Esophagus muscularis mucosa (tissue), 4 donors: ENCODE measurements around the gene PXDN. TPM values are rescaled to one million over a fixed set of nuclear protein-coding genes. Genes with fewer than 3 reads are reported as not detected.

Experiments
- DNase-seq: peaks from one replicate; pipeline ENCODE4 v3.0.0-alpha.2; 2017; ENCODE audit errors: extremely low spot score
- H3K27ac ChIP-seq, 4 donors: fragments of 200-600 bp; sonication (generic); replicated peaks in 1 of 4; 1 replicate in 3 of 4; 2 replicates in 1 of 4; pipeline ENCODE4 v1.5.1; 2016 to 2019; ENCODE audit warnings: mild to moderate bottlenecking in 1 of 4
- H3K27me3 ChIP-seq, 4 donors: fragments of 200-600 bp; sonication (generic); one replicate each; pipeline versions ENCODE4 v1.5.1 to v1.6.0; 2016 to 2019
- H3K36me3 ChIP-seq, 4 donors: fragments of 200-600 bp; sonication (generic); one replicate each; pipeline ENCODE4 v1.5.1; 2016 to 2019
- H3K4me1 ChIP-seq, 4 donors: fragments of 200-600 bp; sonication (generic); one replicate each; pipeline ENCODE4 v1.5.1; 2016 to 2019
- H3K4me3 ChIP-seq, 4 donors: fragments of 200-600 bp; sonication (generic); 1 replicate in 2 of 4; 2 replicates in 2 of 4; pipeline ENCODE4 v1.5.1; 2016 to 2019; ENCODE audit warnings: mild to moderate bottlenecking in 4 of 4, moderate library complexity in 1 of 4
- H3K9me3 ChIP-seq, 4 donors: fragments of 200-600 bp; sonication (generic); 1 replicate in 3 of 4; 2 replicates in 1 of 4; pipeline ENCODE4 v1.5.1; 2016 to 2019
- EP300 ChIP-seq: sonication (generic); formaldehyde crosslinking; IDR thresholded peaks from one replicate; pipeline ENCODE4 v1.6.1; 2017; ENCODE audit warnings: antibody characterized with exemption
- POLR2A ChIP-seq: fragments of 450-650 bp; IDR thresholded peaks from one replicate; pipeline ENCODE4 v1.6.1; 2017; ENCODE audit warnings: antibody characterized with exemption, moderate library complexity, mild to moderate bottlenecking, low read depth
- POLR2AphosphoS5 ChIP-seq, 2 donors: sonication (generic); formaldehyde crosslinking; IDR thresholded peaks; one replicate each; pipeline ENCODE4 v1.6.1; 2017; ENCODE audit warnings: antibody characterized with exemption in 2 of 2
- WGBS: methylation state at CpG from one replicate; pipeline ENCODE4 v1.1.5; 2018; 5-methylcytosine and 5-hydroxymethylcytosine counted together
- intact Hi-C: fragments of 100-400 bp; cut with DNase I; formaldehyde crosslinking; loops from one replicate; pipeline ENCODE4 v1.15.1; 2023
- total RNA-seq, 4 donors: library from RNA; depleted of rRNA; stranded (reverse); fragments of >200 nt; gene quantifications; one replicate each; pipeline versions ENCODE4 v1.1.0 to v1.2.1, GENCODE V29; 2016
- TF ChIP-seq, protein P1 (sequence below), 3 experiments: fragments of 200-600 bp in 2 of 3; fragments of 450-650 bp in 1 of 3; sonication (generic) in 2 of 3; IDR thresholded peaks; one replicate each; pipeline ENCODE4 v1.5.1; 2017 to 2019; ENCODE audit warnings: antibody characterized with exemption in 3 of 3, mild to moderate bottlenecking in 2 of 3, moderate library complexity in 1 of 3

PXDN gene
- total RNA-seq, 4 donors from 2014 or later: 19.9 to 81.6 (median 50.1) TPM

DNA sequence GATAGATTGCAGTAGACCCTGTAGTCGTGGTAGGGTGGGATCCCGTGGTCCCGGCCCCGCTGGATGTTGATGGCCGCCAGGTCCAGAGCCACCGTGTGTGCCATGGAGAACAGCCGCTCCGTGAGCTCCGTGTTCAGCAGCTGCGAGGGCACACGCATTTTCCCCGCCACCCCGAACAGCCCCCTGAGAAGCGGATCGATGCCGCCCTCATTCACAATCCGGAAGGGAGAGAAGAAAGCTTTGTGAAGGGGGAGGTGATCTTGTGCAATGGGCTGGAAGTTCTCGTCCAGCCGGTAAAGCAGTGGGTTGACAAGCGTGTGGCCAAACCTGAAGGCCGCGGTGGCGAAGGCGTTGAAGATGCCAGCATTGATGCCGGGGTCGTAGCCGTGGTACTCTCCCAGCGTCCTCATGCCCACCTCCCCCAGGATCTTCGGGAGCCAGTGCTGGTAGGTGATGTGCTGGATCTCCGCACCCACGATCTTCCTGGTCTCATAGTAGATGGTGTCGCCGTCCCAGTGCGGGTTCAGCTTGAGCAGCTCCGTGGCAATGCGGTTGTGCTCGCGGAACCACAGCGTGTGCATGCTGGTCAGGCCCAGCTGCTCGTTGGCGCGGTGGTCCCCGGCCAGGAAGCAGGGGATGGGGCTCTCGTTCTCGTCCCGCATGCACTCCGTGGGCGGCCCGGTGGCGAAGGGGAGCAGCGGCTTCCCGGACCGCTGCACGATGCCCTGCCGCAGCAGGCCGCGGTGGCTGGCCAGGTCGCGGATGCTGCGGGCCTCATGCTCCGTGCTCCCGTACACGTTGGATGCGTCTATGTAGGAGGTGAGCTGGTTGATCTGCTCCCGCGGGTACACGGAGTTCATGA is 95.8 kb downstream of the PXDN start:
- Histone ChIP-seq H3K27me3 (no peaks in the 10 kb centered on the region), H3K4me3 (no peak overlapping the region), H3K36me3 (peaks cover 27 to 60% (median 49%) of the 10 kb centered on the region in 4 donors), H3K9me3 (no peaks in the 10 kb centered on the region), H3K27ac (no peak overlapping the region), H3K4me1 (peaks cover 27 to 38% (median 34%) of the 10 kb centered on the region in 4 donors)
- TF ChIP-seq EP300: no peak
- TF ChIP-seq, protein P1, sequence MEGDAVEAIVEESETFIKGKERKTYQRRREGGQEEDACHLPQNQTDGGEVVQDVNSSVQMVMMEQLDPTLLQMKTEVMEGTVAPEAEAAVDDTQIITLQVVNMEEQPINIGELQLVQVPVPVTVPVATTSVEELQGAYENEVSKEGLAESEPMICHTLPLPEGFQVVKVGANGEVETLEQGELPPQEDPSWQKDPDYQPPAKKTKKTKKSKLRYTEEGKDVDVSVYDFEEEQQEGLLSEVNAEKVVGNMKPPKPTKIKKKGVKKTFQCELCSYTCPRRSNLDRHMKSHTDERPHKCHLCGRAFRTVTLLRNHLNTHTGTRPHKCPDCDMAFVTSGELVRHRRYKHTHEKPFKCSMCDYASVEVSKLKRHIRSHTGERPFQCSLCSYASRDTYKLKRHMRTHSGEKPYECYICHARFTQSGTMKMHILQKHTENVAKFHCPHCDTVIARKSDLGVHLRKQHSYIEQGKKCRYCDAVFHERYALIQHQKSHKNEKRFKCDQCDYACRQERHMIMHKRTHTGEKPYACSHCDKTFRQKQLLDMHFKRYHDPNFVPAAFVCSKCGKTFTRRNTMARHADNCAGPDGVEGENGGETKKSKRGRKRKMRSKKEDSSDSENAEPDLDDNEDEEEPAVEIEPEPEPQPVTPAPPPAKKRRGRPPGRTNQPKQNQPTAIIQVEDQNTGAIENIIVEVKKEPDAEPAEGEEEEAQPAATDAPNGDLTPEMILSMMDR (IDR thresholded peaks at IDR 0.05): no peak
- TF ChIP-seq POLR2A: no peak
- no peak for TF ChIP-seq POLR2AphosphoS5 (IDR thresholded peaks at IDR 0.05)
- 96% methylated on average over 36 of the region's 67 CpGs for WGBS
- intact Hi-C loops: no loop called here
- DNase-seq: no peak

- H3K4me1 ChIP-seq: peaks cover 19 to 38% (median 34%) of the 10 kb centered on the region in 4 donors
- TF ChIP-seq, protein P1 (IDR thresholded peaks at IDR 0.05): no peak
- no peak for TF ChIP-seq POLR2AphosphoS5 (IDR thresholded peaks at IDR 0.05)
- TF ChIP-seq POLR2A: no peak
- TF ChIP-seq EP300: no peak
- WGBS: 88% methylated on average over 15 of the region's 20 CpGs
- no peak overlapping the region for H3K27ac ChIP-seq
- no peaks in the 10 kb centered on the region for H3K27me3 ChIP-seq
- no peak overlapping the region for H3K4me3 ChIP-seq
- intact Hi-C loops: no loop called here
- no peaks in the 10 kb centered on the region for H3K9me3 ChIP-seq
- DNase-seq: no peak
- H3K36me3 ChIP-seq: peaks cover 27 to 68% (median 55%) of the 10 kb centered on the region in 4 donors
Measured at GRCh38 chr2:1647417-1648240, 96.7 kb downstream of the PXDN start.

GRCh38 chr2:1645761-1646476 is 98.4 kb downstream of the PXDN start:
- no peaks in the 10 kb centered on the region for H3K27me3 ChIP-seq
- H3K9me3 ChIP-seq: no peaks in the 10 kb centered on the region
- H3K4me3 ChIP-seq: no peak overlapping the region
- peaks cover 27 to 71% (median 57%) of the 10 kb centered on the region in 4 donors for H3K36me3 ChIP-seq
- no peak for DNase-seq
- 84% methylated on average over 18 of the region's 19 CpGs for WGBS
- H3K27ac ChIP-seq: no peak overlapping the region
- peaks cover 6 to 37% (median 33%) of the 10 kb centered on the region in 4 donors for H3K4me1 ChIP-seq
- intact Hi-C loops: no loop called here
- TF ChIP-seq POLR2AphosphoS5 (IDR thresholded peaks at IDR 0.05) (no peak), POLR2A (no peak), EP300 (no peak)
- TF ChIP-seq, protein P1 (IDR thresholded peaks at IDR 0.05): no peak

DNA sequence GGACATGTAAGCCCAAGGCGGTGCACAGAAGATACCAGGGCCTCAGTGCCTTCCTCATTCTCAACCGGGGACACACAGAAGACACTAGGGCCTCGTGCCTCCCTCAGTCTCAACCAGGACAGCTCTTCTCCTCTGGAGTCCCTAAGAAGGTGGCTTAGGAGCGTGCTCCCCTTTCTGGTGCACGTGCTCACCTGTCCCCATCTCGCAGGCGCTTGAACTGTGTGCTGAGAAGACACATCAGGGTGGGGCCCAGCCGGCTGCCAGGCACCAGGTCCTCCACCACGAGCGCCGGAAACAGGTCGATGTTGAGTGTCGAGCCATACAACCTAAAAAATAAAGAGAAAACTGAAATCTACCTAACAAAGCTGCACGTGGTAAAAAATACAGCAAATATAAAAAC is 99.9 kb downstream of the PXDN start:
- Histone ChIP-seq H3K27me3 (no peaks in the 10 kb centered on the region), H3K36me3 (peaks cover 25 to 70% (median 54%) of the 10 kb centered on the region in 4 donors), H3K27ac (no peak overlapping the region), H3K9me3 (no peaks in the 10 kb centered on the region), H3K4me1 (peaks cover 6 to 32% (median 27%) of the 10 kb centered on the region in 4 donors), H3K4me3 (no peak overlapping the region)
- TF ChIP-seq POLR2AphosphoS5 (IDR thresholded peaks at IDR 0.05): no peak
- no peak for TF ChIP-seq POLR2A
- TF ChIP-seq, protein P1 (IDR thresholded peaks at IDR 0.05): no peak
- no peak for TF ChIP-seq EP300
- DNase-seq: no peak
- intact Hi-C loops: no loop called here
- WGBS: 94% methylated on average over 14 of the region's 14 CpGs
